GM12878 (cell line): ENCODE results near the gene PPP1CA. TPM values are rescaled to one million over a fixed set of nuclear protein-coding genes. Genes with fewer than 3 reads are reported as not detected.

Experiments used
- BACH1 ChIP-seq: fragments of 450-650 bp; IDR thresholded peaks from 2 replicates; pipeline ENCODE4 v1.6.1; 2017; ENCODE audit warnings: mild to moderate bottlenecking, borderline replicate concordance
- CEBPZ ChIP-seq: fragments of 150-350 bp; IDR thresholded peaks from 2 replicates; pipeline ENCODE4 v1.6.1; 2016; ENCODE audit warnings: low read depth, low read length
- NR2C1 ChIP-seq: fragments of 450-650 bp; IDR thresholded peaks from 2 replicates; pipeline ENCODE4 v1.6.1; 2017; ENCODE audit warnings: antibody characterized with exemption, mild to moderate bottlenecking, moderate library complexity
- SUPT20H ChIP-seq: IDR thresholded peaks from 2 replicates; pipeline ENCODE4 v1.6.1; 2011; ENCODE audit warnings: low read depth, mild to moderate bottlenecking, low read length, moderate library complexity, borderline replicate concordance; ENCODE audit not compliant: control insufficient read depth
- ZBTB11 ChIP-seq: fragments of 450-650 bp; formaldehyde crosslinking; IDR thresholded peaks from 2 replicates; pipeline ENCODE4 v1.5.0; 2022; ENCODE audit warnings: mild to moderate bottlenecking, missing genetic modification characterization
- polyA plus RNA-seq, 11 experiments: library from polyadenylated mRNA; depleted of rRNA in 4 of 11; unstranded in 6 of 11; stranded (reverse) in 5 of 11; fragments of >200 nt; fragmentation: Nextera tagmentation in 4 of 11; fragmentation: Illumina TruSeq in 1 of 11; extraction: Ambion mirVana in 4 of 11; extraction: Trizol in 1 of 11; gene quantifications; 1 replicate in 1 of 11; 2 replicates in 10 of 11; pipeline versions ENCODE4 v1.2.1 to v1.2.3, GENCODE V29; 2011 to 2016; ENCODE audit warnings: inconsistent platforms in 2 of 11, missing spikeins in 2 of 11, low read depth in 1 of 11
- total RNA-seq, 4 experiments: library from RNA; depleted of rRNA in 3 of 4; stranded (reverse); fragments of >200 nt in 3 of 4; fragmentation: Illumina TruSeq in 1 of 4; extraction: Trizol in 1 of 4; gene quantifications; 2 replicates each; pipeline versions ENCODE4 v1.2.1 to v1.2.3, GENCODE V29; 2013 to 2021
- TF ChIP-seq, protein P1 (sequence below): IDR thresholded peaks from 2 replicates; pipeline ENCODE4 v1.6.1; 2011; ENCODE audit warnings: low read depth, mild to moderate bottlenecking, low read length, moderate library complexity, borderline replicate concordance; ENCODE audit errors: extremely low read depth
- TF ChIP-seq, protein P2 (sequence below): fragments of 150-350 bp; IDR thresholded peaks from 2 replicates; pipeline ENCODE4 v1.6.1; 2014; ENCODE audit warnings: mild to moderate bottlenecking, low read depth, low read length
- TF ChIP-seq, protein P3 (sequence below): fragments of 450-650 bp; formaldehyde crosslinking; IDR thresholded peaks from 2 replicates; pipeline ENCODE4 v1.4.0; 2022; ENCODE audit warnings: mild to moderate bottlenecking, moderate library complexity

The PPP1CA gene
- total and polyA plus RNA-seq, 10 of the 15 experiments (the other 5 are each of a cell fraction or from before 2014, with no cell fraction given) = 26.4 to 458 (median 240) TPM

GRCh38 chr11:67435727-67436458 lies 34.2 kb upstream of the PPP1CA start (continued):
- TF ChIP-seq ZBTB11 (CRISPR knock-in tag) (no peak), NR2C1 (no peak), SUPT20H (no peak), BACH1 (0 out of 2 replicates have a peak, but pooled peaks have one; percentile 13), CEBPZ (no peak)
- TF ChIP-seq, protein P1, sequence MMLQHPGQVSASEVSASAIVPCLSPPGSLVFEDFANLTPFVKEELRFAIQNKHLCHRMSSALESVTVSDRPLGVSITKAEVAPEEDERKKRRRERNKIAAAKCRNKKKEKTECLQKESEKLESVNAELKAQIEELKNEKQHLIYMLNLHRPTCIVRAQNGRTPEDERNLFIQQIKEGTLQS = no peak
- TF ChIP-seq, protein P2, sequence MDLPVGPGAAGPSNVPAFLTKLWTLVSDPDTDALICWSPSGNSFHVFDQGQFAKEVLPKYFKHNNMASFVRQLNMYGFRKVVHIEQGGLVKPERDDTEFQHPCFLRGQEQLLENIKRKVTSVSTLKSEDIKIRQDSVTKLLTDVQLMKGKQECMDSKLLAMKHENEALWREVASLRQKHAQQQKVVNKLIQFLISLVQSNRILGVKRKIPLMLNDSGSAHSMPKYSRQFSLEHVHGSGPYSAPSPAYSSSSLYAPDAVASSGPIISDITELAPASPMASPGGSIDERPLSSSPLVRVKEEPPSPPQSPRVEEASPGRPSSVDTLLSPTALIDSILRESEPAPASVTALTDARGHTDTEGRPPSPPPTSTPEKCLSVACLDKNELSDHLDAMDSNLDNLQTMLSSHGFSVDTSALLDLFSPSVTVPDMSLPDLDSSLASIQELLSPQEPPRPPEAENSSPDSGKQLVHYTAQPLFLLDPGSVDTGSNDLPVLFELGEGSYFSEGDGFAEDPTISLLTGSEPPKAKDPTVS = no peak
- TF ChIP-seq, protein P3, sequence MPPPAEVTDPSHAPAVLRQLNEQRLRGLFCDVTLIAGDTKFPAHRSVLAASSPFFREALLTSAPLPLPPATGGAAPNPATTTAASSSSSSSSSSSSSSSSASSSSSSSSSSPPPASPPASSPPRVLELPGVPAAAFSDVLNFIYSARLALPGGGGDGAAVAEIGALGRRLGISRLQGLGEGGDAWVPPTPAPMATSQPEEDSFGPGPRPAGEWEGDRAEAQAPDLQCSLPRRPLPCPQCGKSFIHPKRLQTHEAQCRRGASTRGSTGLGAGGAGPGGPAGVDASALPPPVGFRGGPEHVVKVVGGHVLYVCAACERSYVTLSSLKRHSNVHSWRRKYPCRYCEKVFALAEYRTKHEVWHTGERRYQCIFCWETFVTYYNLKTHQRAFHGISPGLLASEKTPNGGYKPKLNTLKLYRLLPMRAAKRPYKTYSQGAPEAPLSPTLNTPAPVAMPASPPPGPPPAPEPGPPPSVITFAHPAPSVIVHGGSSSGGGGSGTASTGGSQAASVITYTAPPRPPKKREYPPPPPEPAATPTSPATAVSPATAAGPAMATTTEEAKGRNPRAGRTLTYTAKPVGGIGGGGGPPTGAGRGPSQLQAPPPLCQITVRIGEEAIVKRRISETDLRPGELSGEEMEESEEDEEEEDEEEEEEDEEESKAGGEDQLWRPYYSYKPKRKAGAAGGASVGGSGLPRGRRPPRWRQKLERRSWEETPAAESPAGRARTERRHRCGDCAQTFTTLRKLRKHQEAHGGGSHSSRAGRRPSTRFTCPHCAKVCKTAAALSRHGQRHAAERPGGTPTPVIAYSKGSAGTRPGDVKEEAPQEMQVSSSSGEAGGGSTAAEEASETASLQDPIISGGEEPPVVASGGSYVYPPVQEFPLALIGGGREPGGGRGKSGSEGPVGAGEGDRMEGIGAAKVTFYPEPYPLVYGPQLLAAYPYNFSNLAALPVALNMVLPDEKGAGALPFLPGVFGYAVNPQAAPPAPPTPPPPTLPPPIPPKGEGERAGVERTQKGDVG (CRISPR knock-in tag) = no peak
